DND-41 (cell line): ENCODE results near the gene RNF43.

Experiments
- CTCF ChIP-seq: IDR thresholded peaks from 2 replicates; pipeline ENCODE4 v1.5.1; 2012; ENCODE audit warnings: borderline replicate concordance, low read length, moderate library complexity, mild to moderate bottlenecking; ENCODE audit not compliant: poor library complexity, severe bottlenecking; ENCODE audit errors: extremely low read depth
- EZH2 ChIP-seq: IDR thresholded peaks from 3 replicates; pipeline ENCODE4 v1.6.1; 2012; ENCODE audit warnings: borderline replicate concordance, low read depth, mild to moderate bottlenecking, moderate library complexity, low read length, inconsistent platforms; ENCODE audit not compliant: severe bottlenecking

DNA sequence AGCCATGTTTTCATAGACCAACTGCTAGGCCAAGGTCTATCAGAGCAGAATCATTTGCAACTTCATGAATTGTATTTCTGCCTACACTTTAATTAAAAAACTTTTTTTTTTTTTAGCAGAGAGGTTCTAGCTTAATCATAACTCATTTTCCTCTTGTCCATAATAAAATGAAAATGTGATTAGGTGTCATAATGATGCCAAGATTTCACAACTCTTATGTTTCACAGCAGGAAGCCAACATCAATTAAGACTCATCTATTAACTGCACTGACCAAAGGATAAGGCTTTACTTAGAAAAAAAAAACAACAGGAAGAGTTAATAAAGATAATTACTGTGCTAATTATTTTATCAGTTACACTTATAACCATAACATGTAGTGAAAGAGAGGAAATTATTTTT, 18.9 kb upstream of the RNF43 start:
- no peak for TF ChIP-seq CTCF
- no peak for TF ChIP-seq EZH2
